OCI-LY3 (cell line): ENCODE data around the gene TRABD2B.

Source experiments
- CTCF ChIP-seq: fragments of 200-600, 300-600 bp; sonication (generic); IDR thresholded peaks from 2 replicates; pipeline ENCODE4 v1.5.1; 2014; ENCODE audit warnings: antibody characterized with exemption, low read length, low read depth
- EZH2phosphoT487 ChIP-seq: fragments of 200-600 bp; shearing (Covaris generic); IDR thresholded peaks from 2 replicates; pipeline ENCODE4 v1.6.1; 2018; ENCODE audit warnings: antibody characterized with exemption, mixed run types, low read depth

DNA sequence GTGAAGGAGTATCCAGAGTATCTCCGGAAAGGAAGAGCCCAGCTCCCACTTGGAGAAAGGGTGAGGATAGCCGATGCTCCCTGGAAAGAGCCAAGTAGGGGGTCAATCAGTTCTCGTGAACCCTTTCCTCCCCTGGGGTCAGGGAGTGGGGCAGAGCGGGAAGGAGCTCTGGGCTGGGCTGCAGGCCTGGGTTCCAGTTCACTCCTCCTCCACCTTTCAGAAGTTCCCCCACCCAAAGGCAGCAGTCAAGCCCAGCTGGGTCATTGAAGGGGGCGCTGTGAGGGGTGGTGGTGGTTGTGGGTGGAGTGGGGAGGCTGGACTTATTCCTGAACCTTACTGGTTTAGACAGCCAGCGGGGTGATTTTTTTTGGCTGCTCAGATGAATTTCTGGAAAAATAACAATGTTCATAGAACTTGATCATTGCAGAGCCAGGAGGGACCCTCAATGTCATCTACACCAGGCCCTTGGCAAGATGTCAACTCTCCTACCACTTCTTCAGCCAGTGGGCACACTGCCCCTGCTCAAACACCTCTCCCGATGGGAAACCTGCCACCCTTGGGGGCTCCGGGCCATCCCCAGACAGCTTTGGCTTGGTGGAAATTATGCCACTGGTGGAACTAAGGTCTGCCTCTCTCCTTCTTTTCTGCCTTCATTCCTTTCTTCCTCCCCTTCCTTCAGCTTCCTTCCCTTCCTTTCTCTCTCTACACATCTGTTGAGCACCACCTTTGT is 235.8 kb downstream of the TRABD2B start:
- TF ChIP-seq CTCF = no peak
- no peak for TF ChIP-seq EZH2phosphoT487
